Kidney (tissue), 14 donors: ENCODE results near the gene LRRC4C. TPM values are rescaled to one million over a fixed set of nuclear protein-coding genes. Genes with fewer than 3 reads are reported as not detected.

ENCODE experiments used
- DNase-seq, 5 donors: peaks; one replicate each; pipeline ENCODE4 v3.0.0-alpha.2; 2013 to 2020
- FAIRE-seq: peaks from 2 replicates; lab custom pipeline; 2012; peaks lifted over from hg19 to GRCh38; lab: Jason Lieb, UNC
- H3K27ac ChIP-seq, 2 donors: one replicate each; pipeline ENCODE4 v1.7.0; 2013; ENCODE audit warnings: low read depth in 2 of 2, low read length in 2 of 2, inconsistent platforms in 1 of 2
- H3K27me3 ChIP-seq: one replicate; pipeline ENCODE4 v1.7.1; 2013; ENCODE audit warnings: low read length, inconsistent platforms; ENCODE audit not compliant: control insufficient read depth, insufficient read depth
- H3K36me3 ChIP-seq, 3 donors: one replicate each; pipeline versions ENCODE4 v1.7.0 to v1.7.1; 2013; ENCODE audit warnings: low read length in 3 of 3, control low read depth in 1 of 3, inconsistent platforms in 1 of 3; ENCODE audit not compliant: insufficient read depth in 3 of 3, control insufficient read depth in 2 of 3
- H3K4me1 ChIP-seq, 3 donors: one replicate each; pipeline versions ENCODE4 v1.7.0 to v1.7.1; 2013; ENCODE audit warnings: low read length in 3 of 3, inconsistent platforms in 1 of 3, low read depth in 1 of 3; ENCODE audit not compliant: control insufficient read depth in 2 of 3, insufficient read depth in 2 of 3
- H3K4me3 ChIP-seq, 3 donors: one replicate each; pipeline versions ENCODE4 v1.7.0 to v1.8.1; 2013; ENCODE audit warnings: low read length in 3 of 3, control low read depth in 1 of 3, inconsistent platforms in 1 of 3
- H3K9ac ChIP-seq, 3 donors: one replicate each; pipeline versions ENCODE4 v1.7.0 to v1.7.1; 2013; ENCODE audit warnings: low read length in 3 of 3, control low read depth in 1 of 3, inconsistent platforms in 1 of 3
- H3K9me3 ChIP-seq, 3 donors: one replicate each; pipeline versions ENCODE4 v1.7.0 to v1.7.1; 2013; ENCODE audit warnings: low read length in 3 of 3, control low read depth in 1 of 3, inconsistent platforms in 1 of 3; ENCODE audit not compliant: control insufficient read depth in 2 of 3, insufficient read depth in 1 of 3
- intact Hi-C: fragments of 100-400 bp; cut with DNase I; formaldehyde crosslinking; loops from one replicate; pipeline ENCODE4 v1.11.1; 2022
- polyA plus RNA-seq: library from polyadenylated mRNA; stranded (reverse); fragments of 350-450 nt; fragmentation: Illumina TruSeq; extraction: RNeasy Lipid Tissue Mini Kit (QIAGEN cat#74804); gene quantifications from one replicate; pipeline ENCODE4 v1.2.3, GENCODE V29; 2014; ENCODE audit warnings: low read depth, low replicate concordance; ENCODE audit not compliant: insufficient read depth
- total RNA-seq: library from RNA; stranded (reverse); fragmentation: NEBNext Ultra II Directional; extraction: Animal tissue kit (Norgen Biotek cat#: 25700); gene quantifications from one replicate; pipeline ENCODE4 v1.2.1, GENCODE V29; 2021
- TF ChIP-seq, protein P1 (sequence below): IDR thresholded peaks from 3 replicates; pipeline ENCODE4 v1.5.1; 2012; ENCODE audit warnings: mild to moderate bottlenecking, moderate library complexity, borderline replicate concordance; ENCODE audit not compliant: insufficient read depth; ENCODE audit errors: extremely low read depth
- donor health status: control.
- donor health status: control.
- donor health status: control.
- donor health status: control.
- donor health status: control.
- donor health status: DM: yes; HTN: yes; CAD: no.
- donor health status: Normal renal cell carcinoma (clear cell type).

Gene LRRC4C
- total and polyA plus RNA-seq, 2 donors from 2014 or later: 0.26 to 1.6 TPM

DNA sequence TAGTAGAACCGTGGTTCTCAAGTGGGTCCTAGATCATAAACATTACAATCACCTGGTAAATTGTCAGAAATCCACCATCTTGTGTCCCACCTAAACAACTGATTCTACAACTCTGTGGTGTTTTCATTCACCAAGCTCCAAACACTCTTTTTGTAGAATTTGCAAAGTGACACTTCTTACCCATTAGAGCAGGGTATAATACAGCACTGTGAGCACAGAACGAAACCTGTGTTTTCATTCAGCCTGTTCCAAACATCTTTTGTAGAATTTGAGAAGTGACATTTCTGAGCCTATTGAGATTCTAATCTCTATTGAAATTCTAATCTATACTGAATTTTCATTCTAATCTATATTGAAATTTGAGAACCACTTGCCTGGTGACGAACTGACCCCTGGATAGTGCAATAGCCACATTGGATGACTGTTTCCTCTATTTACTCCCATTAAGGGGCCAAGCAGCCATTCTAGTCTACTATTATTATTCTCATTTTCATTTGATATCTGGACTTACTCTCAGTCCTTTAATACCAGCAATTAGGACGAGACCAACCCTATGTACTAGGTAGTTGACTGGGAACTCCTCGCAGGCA lies 616.6 kb downstream of the LRRC4C start:
- no peaks in the 10 kb centered on the region for H3K27me3 ChIP-seq
- intact Hi-C loops: no loop called here
- no peak for DNase-seq
- H3K9ac ChIP-seq: no peak overlapping the region
- no peak overlapping the region for H3K27ac ChIP-seq
- no peaks in the 10 kb centered on the region for H3K36me3 ChIP-seq
- H3K4me1 ChIP-seq: no peaks in the 10 kb centered on the region
- FAIRE-seq: no peak
- TF ChIP-seq, protein P1, sequence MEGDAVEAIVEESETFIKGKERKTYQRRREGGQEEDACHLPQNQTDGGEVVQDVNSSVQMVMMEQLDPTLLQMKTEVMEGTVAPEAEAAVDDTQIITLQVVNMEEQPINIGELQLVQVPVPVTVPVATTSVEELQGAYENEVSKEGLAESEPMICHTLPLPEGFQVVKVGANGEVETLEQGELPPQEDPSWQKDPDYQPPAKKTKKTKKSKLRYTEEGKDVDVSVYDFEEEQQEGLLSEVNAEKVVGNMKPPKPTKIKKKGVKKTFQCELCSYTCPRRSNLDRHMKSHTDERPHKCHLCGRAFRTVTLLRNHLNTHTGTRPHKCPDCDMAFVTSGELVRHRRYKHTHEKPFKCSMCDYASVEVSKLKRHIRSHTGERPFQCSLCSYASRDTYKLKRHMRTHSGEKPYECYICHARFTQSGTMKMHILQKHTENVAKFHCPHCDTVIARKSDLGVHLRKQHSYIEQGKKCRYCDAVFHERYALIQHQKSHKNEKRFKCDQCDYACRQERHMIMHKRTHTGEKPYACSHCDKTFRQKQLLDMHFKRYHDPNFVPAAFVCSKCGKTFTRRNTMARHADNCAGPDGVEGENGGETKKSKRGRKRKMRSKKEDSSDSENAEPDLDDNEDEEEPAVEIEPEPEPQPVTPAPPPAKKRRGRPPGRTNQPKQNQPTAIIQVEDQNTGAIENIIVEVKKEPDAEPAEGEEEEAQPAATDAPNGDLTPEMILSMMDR: no peak
- no peaks in the 10 kb centered on the region for H3K9me3 ChIP-seq
- no peak overlapping the region for H3K4me3 ChIP-seq

DNA sequence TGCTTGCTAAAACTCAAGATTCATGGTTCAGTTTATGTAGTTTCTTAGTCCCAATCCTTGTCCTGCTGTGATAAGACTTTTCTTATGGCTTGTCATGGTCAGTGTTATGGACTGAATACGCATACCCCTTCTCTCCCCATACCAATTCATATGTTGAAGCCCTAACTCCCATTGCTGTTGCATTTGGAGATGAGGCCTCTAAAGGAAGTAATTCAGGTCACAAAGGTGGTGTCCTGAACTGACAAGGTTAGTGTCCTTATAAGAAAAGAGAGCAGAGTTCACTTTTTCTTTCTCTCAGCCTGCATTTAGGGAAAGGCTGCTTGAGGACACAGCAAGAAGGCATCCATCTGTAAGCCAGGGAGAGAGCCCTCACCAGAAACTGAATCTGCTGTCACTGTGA lies 618.2 kb downstream of the LRRC4C start:
- no peak overlapping the region for H3K27ac ChIP-seq
- DNase-seq (no peak), FAIRE-seq (no peak)
- no peak overlapping the region for H3K9ac ChIP-seq
- H3K4me1 ChIP-seq: no peaks in the 10 kb centered on the region
- TF ChIP-seq, protein P1: no peak
- no peaks in the 10 kb centered on the region for H3K9me3 ChIP-seq
- no peaks in the 10 kb centered on the region for H3K27me3 ChIP-seq
- H3K4me3 ChIP-seq: no peak overlapping the region
- intact Hi-C loops: no loop called here
- no peaks in the 10 kb centered on the region for H3K36me3 ChIP-seq

DNA sequence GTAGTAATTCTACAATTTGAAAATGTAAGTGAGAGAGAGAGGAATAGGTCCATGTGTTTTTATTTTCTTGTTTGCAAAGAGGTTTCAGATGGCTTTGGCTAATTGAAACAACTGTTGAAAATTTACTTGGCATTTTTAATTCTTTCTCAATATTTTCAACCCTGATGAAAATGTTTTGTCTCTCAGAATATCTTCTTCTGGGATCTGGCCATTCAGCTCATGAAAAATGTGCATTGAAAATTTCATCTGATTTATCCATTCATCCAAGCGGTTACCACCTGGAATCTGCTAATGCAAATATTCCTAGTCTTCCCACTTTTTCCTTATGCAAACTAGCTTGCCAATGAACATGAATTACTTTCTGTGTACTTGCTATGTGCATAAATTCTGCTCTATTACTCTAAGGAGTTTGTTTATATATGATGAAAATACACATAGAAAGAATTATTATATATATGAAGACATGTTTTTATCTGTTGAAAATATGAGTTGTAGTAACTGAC lies 621.2 kb downstream of the LRRC4C start:
- no peaks in the 10 kb centered on the region for H3K9me3 ChIP-seq
- H3K36me3 ChIP-seq: no peaks in the 10 kb centered on the region
- H3K27ac ChIP-seq: no peak overlapping the region
- TF ChIP-seq, protein P1: no peak
- H3K9ac ChIP-seq: no peak overlapping the region
- no peak for FAIRE-seq
- H3K27me3 ChIP-seq: no peaks in the 10 kb centered on the region
- intact Hi-C loops: no loop called here
- no peak overlapping the region for H3K4me3 ChIP-seq
- no peak for DNase-seq
- no peaks in the 10 kb centered on the region for H3K4me1 ChIP-seq

DNA sequence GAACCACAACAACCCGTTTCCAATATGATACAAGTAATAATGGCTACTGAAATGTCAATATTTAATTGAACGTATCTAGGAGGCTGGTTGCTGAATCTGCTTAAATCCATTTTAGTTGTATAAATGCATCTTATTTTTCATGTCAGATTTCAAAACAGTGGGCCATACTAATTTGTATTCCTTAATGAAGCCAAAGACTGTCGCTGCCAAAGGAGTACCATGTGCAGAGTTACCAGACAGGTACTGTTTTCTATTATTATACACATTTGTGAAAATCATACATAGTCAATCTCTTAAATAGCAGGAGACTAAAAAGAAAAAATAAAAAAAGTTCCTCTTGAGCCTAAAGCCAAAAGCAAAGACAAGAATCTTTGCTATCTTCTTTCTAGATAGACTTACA lies 632.3 kb downstream of the LRRC4C start:
- intact Hi-C loops: no loop called here
- TF ChIP-seq, protein P1: no peak

More for the DNA sequence above, 632.3 kb downstream of the LRRC4C start:
- H3K36me3 ChIP-seq: no peaks in the 10 kb centered on the region
- no peak for DNase-seq
- no peak overlapping the region for H3K4me3 ChIP-seq
- H3K9me3 ChIP-seq: no peaks in the 10 kb centered on the region
- no peak overlapping the region for H3K9ac ChIP-seq
- no peak overlapping the region for H3K27ac ChIP-seq
- FAIRE-seq: no peak
- H3K27me3 ChIP-seq: no peaks in the 10 kb centered on the region
- H3K4me1 ChIP-seq: no peaks in the 10 kb centered on the region
